OCI-LY1 (cell line): Measurements from ENCODE around the gene EVC2.

Source experiments
- H2AFZ ChIP-seq: fragments of 200-600 bp; sonication (generic), shearing (Covaris generic); 2 replicates; pipeline ENCODE4 v1.6.0; 2014; ENCODE audit warnings: antibody characterized with exemption, mild to moderate bottlenecking, low read length
- H3F3A ChIP-seq: fragments of 200-600 bp; sonication (generic), shearing (Covaris generic); 2 replicates; pipeline ENCODE4 v1.6.0; 2014; ENCODE audit warnings: mild to moderate bottlenecking, antibody characterized with exemption, low read length, moderate library complexity; ENCODE audit not compliant: insufficient read depth
- H3K27ac ChIP-seq: fragments of 200-600 bp; sonication (generic); 2 replicates; pipeline ENCODE4 v1.5.1; 2014; ENCODE audit warnings: low read length, mixed run types, mild to moderate bottlenecking, low read depth; ENCODE audit not compliant: poor library complexity, severe bottlenecking
- H3K27me3 ChIP-seq: fragments of 200-600 bp; sonication (generic); 2 replicates; pipeline ENCODE4 v1.6.0; 2014; ENCODE audit warnings: antibody characterized with exemption, mild to moderate bottlenecking, low read length, moderate library complexity; ENCODE audit not compliant: insufficient read depth
- H3K36me3 ChIP-seq: fragments of 200-600 bp; sonication (generic); 2 replicates; pipeline ENCODE4 v1.6.1; 2014; ENCODE audit warnings: mild to moderate bottlenecking, antibody characterized with exemption, low read length, moderate library complexity, mixed read lengths; ENCODE audit not compliant: insufficient read depth
- H3K4me1 ChIP-seq: fragments of 200-600 bp; sonication (generic); 2 replicates; pipeline ENCODE4 v1.5.1; 2014; ENCODE audit warnings: mild to moderate bottlenecking, low read length, moderate library complexity; ENCODE audit not compliant: insufficient read depth, severe bottlenecking
- H3K4me2 ChIP-seq: fragments of 200-600 bp; sonication (generic), shearing (Covaris generic); 2 replicates; pipeline ENCODE4 v1.6.1; 2014; ENCODE audit warnings: low read length
- H3K4me3 ChIP-seq: fragments of 200-600 bp; sonication (generic); 2 replicates; pipeline ENCODE4 v1.5.1; 2014; ENCODE audit warnings: low read length, low read depth, mild to moderate bottlenecking, mixed read lengths; ENCODE audit not compliant: poor library complexity, severe bottlenecking
- H3K79me2 ChIP-seq: fragments of 200-600 bp; shearing (Covaris generic); 2 replicates; pipeline ENCODE4 v1.6.1; 2016; ENCODE audit warnings: mixed run types, low read length, mixed read lengths; ENCODE audit not compliant: insufficient read depth
- H3K9ac ChIP-seq: fragments of 200-600 bp; sonication (generic), shearing (Covaris generic); 2 replicates; pipeline ENCODE4 v1.6.1; 2014; ENCODE audit warnings: mild to moderate bottlenecking, low read length, mixed read lengths
- H3K9me2 ChIP-seq: fragments of 200-600 bp; sonication (generic), shearing (Covaris generic); 2 replicates; pipeline ENCODE4 v1.6.1; 2014; ENCODE audit warnings: low read depth, mild to moderate bottlenecking, low read length, mixed read lengths
- H3K9me3 ChIP-seq: fragments of 200-600 bp; shearing (Covaris generic); 2 replicates; pipeline ENCODE4 v1.6.1; 2014; ENCODE audit warnings: low read length, mixed read lengths
- H4K20me1 ChIP-seq: fragments of 200-600 bp; sonication (generic), shearing (Covaris generic); 2 replicates; pipeline ENCODE4 v1.6.0; 2016; ENCODE audit warnings: mild to moderate bottlenecking, low read length; ENCODE audit not compliant: insufficient read depth
- CTCF ChIP-seq: fragments of 200-600 bp; sonication (generic), shearing (Covaris generic); IDR thresholded peaks from 2 replicates; pipeline ENCODE4 v1.5.1; 2017; ENCODE audit warnings: mild to moderate bottlenecking, antibody characterized with exemption, low read length, moderate library complexity, mixed read lengths
- EZH2 ChIP-seq: fragments of 200-600 bp; sonication (generic), shearing (Covaris generic); IDR thresholded peaks from 2 replicates; pipeline ENCODE4 v1.8.0; 2017; ENCODE audit warnings: borderline replicate concordance, mixed run types, mild to moderate bottlenecking, antibody characterized with exemption, low read length, moderate library complexity, mixed read lengths

The EVC2 gene

DNA sequence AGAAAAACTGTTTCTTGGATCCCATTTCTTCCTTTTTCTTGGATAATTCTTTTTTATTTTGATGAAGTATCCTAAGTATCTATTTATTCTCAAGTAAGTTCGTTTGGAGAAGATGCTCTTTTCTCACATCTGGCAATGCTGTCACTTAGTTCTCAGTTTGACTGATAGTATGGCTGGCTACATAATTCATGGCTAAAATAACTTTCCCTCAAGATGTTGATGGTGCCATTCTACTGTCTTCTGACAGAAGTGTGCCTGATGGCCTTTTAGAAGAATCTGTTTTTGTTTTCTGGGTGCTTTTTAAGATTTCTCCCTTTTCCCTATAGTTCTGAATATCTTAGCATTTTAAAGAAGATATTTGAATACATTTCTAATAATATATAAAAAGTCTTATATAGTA is 41.6 kb downstream of the EVC2 start:
- Histone ChIP-seq H3K9me2 (no peaks in the 10 kb centered on the region), H3K4me1 (no peaks in the 10 kb centered on the region), H3K9ac (no peak overlapping the region), H2AFZ (no peak overlapping the region), H4K20me1 (no peaks in the 10 kb centered on the region), H3K4me2 (no peak overlapping the region), H3K9me3 (no peaks in the 10 kb centered on the region), H3F3A (no peaks in the 10 kb centered on the region), H3K79me2 (no peaks in the 10 kb centered on the region), H3K27ac (no peak overlapping the region), H3K27me3 (no peaks in the 10 kb centered on the region), H3K4me3 (no peak overlapping the region), H3K36me3 (peaks cover 17% of the 10 kb centered on the region)
- TF ChIP-seq CTCF (no peak), EZH2 (no peak)

- Histone ChIP-seq H3K9me2 (no peaks in the 10 kb centered on the region), H3K4me2 (no peak overlapping the region), H3F3A (no peaks in the 10 kb centered on the region), H3K4me3 (no peak overlapping the region), H2AFZ (no peak overlapping the region), H3K27ac (no peak overlapping the region), H3K9ac (no peak overlapping the region), H3K36me3 (peaks cover 31% of the 10 kb centered on the region), H3K27me3 (no peaks in the 10 kb centered on the region), H3K4me1 (no peaks in the 10 kb centered on the region), H3K9me3 (no peaks in the 10 kb centered on the region), H3K79me2 (no peaks in the 10 kb centered on the region), H4K20me1 (no peaks in the 10 kb centered on the region)
- TF ChIP-seq EZH2 (no peak), CTCF (no peak)
Measured at GRCh38 chr4:5664778-5665177, 43.6 kb downstream of the EVC2 start.

- Histone ChIP-seq H3F3A (no peaks in the 10 kb centered on the region), H2AFZ (no peak overlapping the region), H3K9me2 (no peaks in the 10 kb centered on the region), H3K4me3 (no peak overlapping the region), H3K79me2 (no peaks in the 10 kb centered on the region), H3K4me2 (no peak overlapping the region), H3K4me1 (no peaks in the 10 kb centered on the region), H3K27ac (no peak overlapping the region), H3K36me3 (peaks cover 24% of the 10 kb centered on the region), H3K9ac (no peak overlapping the region), H3K27me3 (no peaks in the 10 kb centered on the region), H4K20me1 (no peaks in the 10 kb centered on the region), H3K9me3 (no peaks in the 10 kb centered on the region)
- TF ChIP-seq CTCF (no peak), EZH2 (no peak)
Measured at GRCh38 chr4:5662555-5662954, 45.8 kb downstream of the EVC2 start.
